Endometrial microvascular endothelial cells (primary cell): ENCODE measurements around the gene BABAM2. TPM values are rescaled to one million over a fixed set of nuclear protein-coding genes. Genes with fewer than 3 reads are reported as not detected.

ENCODE experiments used
- in situ Hi-C: cut with HindIII; loops from 2 replicates; pipeline ENCODE4 v1.10.0; 2017; ENCODE audit warnings: low sequenced_read_pairs, low pct_unique_long_range_greater_than_20kb; ENCODE audit errors: inconsistent ontology term
- total RNA-seq: library from RNA; depleted of rRNA; stranded (reverse); fragments of >200 nt; gene quantifications from one replicate; pipeline ENCODE4 v1.2.3, GENCODE V29; 2015; ENCODE audit errors: inconsistent ontology term

Gene BABAM2
- total RNA-seq, 1 donor from 2014 or later: 24.8 TPM

- in situ Hi-C loops: no loop called here
These were observed 272.0 kb downstream of the BABAM2 start for GRCh38 chr2:28162564-28162963.

- in situ Hi-C loops: no loop called here
These were observed 272.5 kb downstream of the BABAM2 start for GRCh38 chr2:28163028-28163427.

DNA sequence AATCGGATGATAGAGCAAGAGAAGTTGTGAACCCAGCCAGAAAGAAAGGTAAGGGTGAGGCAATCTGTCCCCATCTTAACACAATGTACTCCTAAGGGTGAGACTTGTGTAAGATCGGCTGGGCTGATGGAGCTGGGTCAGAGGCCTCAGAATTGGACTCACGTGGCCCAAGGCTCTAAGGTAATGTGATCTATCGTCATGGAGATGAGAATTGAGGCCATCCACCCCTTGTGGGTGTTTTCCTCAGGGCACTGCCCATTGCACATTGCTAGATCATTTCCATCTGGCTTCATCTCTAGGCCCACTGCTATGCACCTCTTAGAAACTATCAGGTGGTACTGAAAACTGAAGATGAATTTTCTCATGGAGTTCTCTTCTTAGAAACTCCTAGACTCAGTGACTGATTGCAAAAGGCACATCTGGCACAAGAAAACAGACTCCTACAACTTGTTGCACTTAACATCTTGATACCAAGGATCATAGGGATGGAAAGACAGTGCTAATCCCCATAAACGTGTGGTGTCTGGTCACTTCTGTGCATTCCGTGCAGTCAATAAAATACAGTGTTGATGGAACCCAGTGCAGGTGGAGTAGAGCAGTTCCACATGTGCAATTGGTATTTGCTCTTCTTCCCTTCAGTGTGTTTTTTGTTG lies 273.2 kb downstream of the BABAM2 start:
- in situ Hi-C loops: no loop called here

DNA sequence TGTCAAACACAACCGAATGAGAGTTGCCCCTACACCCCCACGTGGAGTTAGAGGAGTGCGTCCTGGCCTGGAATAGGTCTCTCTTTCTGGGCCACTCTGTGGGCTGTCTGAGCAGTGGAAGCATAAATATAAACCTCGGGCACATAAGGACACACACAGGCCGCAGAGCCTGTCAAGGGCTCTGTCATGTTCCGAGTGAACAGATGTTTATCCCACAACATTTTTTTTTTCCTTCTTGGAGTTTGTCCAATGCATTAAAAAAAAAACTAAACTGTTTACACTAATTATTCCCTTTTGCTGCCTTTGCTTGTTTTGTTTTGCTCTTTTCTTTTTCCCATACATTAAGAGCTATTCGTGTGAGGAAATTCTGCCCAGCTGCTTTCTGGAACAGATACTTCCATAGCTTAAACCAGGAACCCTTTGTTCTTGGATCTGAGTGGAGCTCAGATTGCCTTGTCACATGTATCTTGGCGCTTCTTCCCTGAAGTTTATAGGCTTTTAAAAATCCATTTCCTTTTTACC lies 273.8 kb downstream of the BABAM2 start:
- in situ Hi-C loops: no loop called here

DNA sequence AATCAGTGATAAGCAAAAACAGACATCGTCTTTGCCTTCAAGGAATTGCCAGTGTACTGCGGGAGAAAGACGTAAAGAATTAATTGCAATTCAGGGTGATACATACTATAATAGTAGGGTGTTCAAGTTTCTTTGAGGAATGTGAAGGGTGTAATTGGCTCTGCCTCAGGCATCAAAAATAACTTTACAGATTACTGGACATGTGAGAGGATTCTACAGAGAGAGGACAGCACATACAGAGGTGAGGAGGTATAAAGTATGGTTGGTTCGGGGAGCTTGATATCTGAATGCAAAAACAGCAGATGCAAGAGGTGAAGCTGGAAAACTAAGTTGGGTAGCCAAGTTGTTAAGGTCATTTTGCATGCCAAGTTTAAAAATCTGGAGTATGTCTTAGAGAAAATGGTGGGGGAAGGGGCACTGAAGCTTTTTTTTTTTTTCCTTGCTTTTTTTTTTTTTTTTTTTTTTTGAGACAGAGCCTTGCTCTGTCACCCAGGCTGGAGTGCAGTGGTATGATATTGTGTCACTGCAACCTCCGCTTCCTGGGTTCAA lies 274.6 kb downstream of the BABAM2 start:
- in situ Hi-C loops: no loop called here

- in situ Hi-C loops: no loop called here
These were observed 276.4 kb downstream of the BABAM2 start for GRCh38 chr2:28166956-28167355.

- in situ Hi-C loops: no loop called here
These were observed 277.8 kb downstream of the BABAM2 start for GRCh38 chr2:28168376-28168775.

DNA sequence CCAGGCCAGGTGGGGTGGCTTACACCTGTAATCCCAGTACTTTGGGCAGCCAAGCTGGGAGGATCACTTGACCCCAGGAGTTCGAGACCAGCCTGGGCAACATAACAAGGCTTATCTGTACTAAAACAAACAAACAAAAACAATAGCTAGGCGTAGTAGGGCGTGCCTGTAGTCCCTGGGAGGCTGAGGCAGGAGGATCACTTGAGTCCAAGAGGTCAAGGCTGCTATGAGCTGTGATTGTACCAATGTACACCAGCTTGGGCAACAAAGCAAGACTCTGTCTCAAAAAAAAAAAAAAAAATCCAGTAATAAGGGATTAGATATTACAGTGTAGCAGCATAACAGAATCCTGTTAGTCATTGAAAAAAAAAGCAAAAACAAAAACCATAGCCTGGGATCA lies 279.0 kb downstream of the BABAM2 start:
- in situ Hi-C loops: no loop called here

GRCh38 chr2:28172114-28172898 lies 281.8 kb downstream of the BABAM2 start:
- in situ Hi-C loops: no loop called here

DNA sequence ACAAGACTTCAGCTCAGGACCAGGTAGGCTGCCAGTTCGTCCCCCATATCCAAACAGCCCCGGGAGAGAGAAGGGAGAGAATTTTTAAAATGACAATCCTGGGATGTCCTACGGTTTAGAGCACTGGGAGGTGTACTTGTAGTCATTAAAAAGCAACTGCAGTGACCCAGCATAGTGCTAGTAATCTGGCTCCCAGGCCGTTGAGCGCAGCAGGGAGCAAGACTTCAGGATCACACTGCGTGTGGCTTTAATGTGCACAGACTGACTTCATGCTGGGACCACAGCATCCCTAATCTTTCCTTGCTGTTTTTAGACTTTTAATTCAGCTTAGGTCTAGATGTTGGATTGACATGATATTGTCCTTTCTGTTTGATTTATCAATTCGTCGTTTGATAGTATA lies 282.8 kb downstream of the BABAM2 start:
- in situ Hi-C loops: no loop called here

- in situ Hi-C loops: no loop called here
These were observed 283.7 kb downstream of the BABAM2 start for GRCh38 chr2:28174211-28174610.

DNA sequence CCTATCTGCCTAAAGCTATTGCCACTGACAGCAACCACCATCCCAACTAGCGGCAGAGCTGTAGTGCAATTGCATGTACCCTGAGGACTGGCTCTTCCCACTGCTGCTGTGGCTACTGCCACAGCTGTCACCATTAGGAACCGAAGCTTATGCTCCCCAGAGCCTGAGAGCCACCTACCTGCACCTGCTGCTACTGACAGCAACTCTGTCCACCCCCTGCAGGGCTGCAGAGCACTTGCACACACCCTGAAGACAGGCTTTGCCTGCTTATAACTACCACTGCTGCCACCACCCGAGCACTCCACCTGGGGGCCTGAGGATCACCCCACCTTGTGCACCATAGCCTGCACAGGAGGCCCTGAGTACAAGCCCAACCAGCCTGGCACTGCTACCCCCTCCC lies 284.5 kb downstream of the BABAM2 start:
- in situ Hi-C loops: no loop called here

GRCh38 chr2:28178946-28179345 lies 288.4 kb downstream of the BABAM2 start:
- in situ Hi-C loops: no loop called here

GRCh38 chr2:28181801-28182200 lies 291.3 kb downstream of the BABAM2 start:
- in situ Hi-C loops: no loop called here

DNA sequence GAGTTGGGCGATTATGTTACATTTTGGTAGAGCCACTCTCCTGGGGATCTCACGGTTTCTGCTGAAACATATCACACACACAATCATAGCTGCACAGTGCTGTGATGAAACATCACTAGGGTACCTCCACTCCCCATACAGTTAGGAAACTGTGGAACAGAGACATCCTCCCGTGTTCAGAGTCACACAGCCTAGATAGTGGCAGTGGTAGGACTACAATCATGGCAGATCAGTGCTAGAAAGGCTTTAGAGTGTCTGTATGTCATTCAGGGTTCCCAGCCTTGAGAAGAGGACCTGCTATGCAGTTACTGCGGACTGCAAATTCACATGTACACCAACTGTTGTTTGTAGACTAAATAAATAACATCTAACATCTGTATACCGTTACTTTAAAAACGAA lies 291.8 kb downstream of the BABAM2 start:
- in situ Hi-C loops: no loop called here

GRCh38 chr2:28185153-28185552 lies 294.6 kb downstream of the BABAM2 start:
- in situ Hi-C loops: no loop called here

GRCh38 chr2:28185891-28186290 lies 295.4 kb downstream of the BABAM2 start:
- in situ Hi-C loops: no loop called here

DNA sequence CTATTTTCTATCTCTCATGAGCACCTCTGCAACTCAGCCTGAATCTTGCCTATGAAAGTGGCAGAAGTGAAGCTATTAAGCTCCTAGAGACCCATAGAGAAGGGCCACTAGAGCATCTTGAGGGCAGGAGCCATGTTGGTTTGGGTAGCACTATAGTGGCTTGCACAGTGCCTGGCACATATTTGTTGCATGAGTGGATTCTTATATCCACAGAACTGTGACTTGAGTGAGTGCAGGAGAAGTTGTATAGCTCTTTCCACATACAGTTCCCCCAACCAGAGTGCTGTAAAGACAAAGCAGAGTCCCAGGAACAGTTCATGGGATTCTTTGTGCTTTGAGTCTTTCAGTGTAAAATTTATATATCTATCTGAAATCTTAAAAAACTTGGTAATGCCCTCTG lies 296.7 kb downstream of the BABAM2 start:
- in situ Hi-C loops: no loop called here

- in situ Hi-C loops: no loop called here
These were observed 297.9 kb downstream of the BABAM2 start for GRCh38 chr2:28188436-28188835.
